ENCODE results near the gene SPANXN2.

GRCh38 chrX:143674926-143675325 lies 45.6 kb downstream of the SPANXN2 start:
- TF ChIP-seq CTCF (conservative IDR thresholded peaks at IDR 0.05) (no peak), ZFX (IDR thresholded peaks at IDR 0.05) (no peak)
